ENCODE data around the gene BAZ2B. TPM values are rescaled to one million over a fixed set of nuclear protein-coding genes. Genes with fewer than 3 reads are reported as not detected.

Gene BAZ2B
- polyA plus RNA-seq, 1 donor from 2014 or later: 150 TPM

DNA sequence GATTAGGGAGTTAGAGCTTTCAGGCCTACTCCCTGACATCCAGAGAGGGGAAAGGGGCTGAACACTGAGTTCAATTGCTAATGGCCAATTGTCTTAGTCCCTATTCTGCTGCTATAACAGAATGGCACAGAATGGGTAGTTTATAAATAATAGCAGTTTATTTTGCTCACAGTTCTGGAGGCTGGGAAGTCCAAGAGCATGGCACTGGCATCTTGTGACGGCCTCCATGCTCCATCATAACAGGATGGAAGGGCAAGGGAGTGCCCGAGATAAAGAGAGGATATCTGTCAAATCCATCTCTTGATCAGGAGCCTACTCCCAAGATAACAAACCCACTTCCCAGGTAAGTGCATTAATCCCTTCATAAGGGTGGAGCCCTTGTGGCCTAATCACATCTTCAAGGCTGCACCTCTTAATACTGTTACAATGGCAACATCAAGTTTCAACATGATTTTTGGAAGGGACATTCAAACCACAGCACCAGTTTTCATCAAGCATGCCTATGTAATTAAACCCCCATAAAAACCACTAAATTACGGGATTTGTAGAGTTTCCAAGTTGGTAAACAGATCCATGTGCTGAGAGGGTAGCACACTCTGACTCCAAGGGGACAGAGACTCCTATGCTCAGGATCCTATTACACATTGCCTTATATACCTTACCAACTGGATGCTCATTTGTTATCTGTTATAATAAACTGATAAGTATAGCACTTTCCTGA is 44.6 kb downstream of the BAZ2B start:
- Histone ChIP-seq H3K27me3 (ENCODE audit: insufficient read depth, low read depth, low read length) (no peaks in the 10 kb centered on the region), H3K9ac (ENCODE audit: low read length) (no peak overlapping the region), H3K36me3 (ENCODE audit: insufficient read depth, low read length) (no peaks in the 10 kb centered on the region), H4K20me1 (ENCODE audit: insufficient read depth) (no peaks in the 10 kb centered on the region), H3K4me3 (ENCODE audit: low read length) (no peak overlapping the region), H3K27ac (ENCODE audit: low read length) (no peak overlapping the region), H3K4me2 (ENCODE audit: low read length) (no peak overlapping the region), H2AFZ (ENCODE audit: low read depth, low read length) (no peak overlapping the region), H3F3A (ENCODE audit: insufficient read depth, low read length, poor library complexity, severe bottlenecking) (no peaks in the 10 kb centered on the region), H3K9me2 (ENCODE audit: insufficient read depth, low read length) (no peaks in the 10 kb centered on the region), H3K9me3 (ENCODE audit: low read length) (no peaks in the 10 kb centered on the region), H3K79me2 (replicated peaks; ENCODE audit: insufficient read depth, low read length) (peaks cover 60% of the 10 kb centered on the region)
- TF ChIP-seq EZH2 (IDR thresholded peaks at IDR 0.05; ENCODE audit: borderline replicate concordance, insufficient read depth, low read length, poor library complexity, severe bottlenecking) (no peak), EP300 (conservative IDR thresholded peaks at IDR 0.05; ENCODE audit: poor library complexity, severe bottlenecking) (no peak), RAD21 (conservative IDR thresholded peaks at IDR 0.05) (no peak), CTCF (IDR thresholded peaks at IDR 0.05; ENCODE audit: poor library complexity, severe bottlenecking) (no peak), SMC3 (conservative IDR thresholded peaks at IDR 0.05; ENCODE audit: poor library complexity) (no peak), MXI1 (conservative IDR thresholded peaks at IDR 0.05; ENCODE audit: poor library complexity, severe bottlenecking) (no peak), TAF1 (IDR thresholded peaks at IDR 0.05; ENCODE audit: low read depth) (no peak), POLR2AphosphoS5 (IDR thresholded peaks at IDR 0.05) (no peak)
- TF ChIP-seq, protein P1, sequence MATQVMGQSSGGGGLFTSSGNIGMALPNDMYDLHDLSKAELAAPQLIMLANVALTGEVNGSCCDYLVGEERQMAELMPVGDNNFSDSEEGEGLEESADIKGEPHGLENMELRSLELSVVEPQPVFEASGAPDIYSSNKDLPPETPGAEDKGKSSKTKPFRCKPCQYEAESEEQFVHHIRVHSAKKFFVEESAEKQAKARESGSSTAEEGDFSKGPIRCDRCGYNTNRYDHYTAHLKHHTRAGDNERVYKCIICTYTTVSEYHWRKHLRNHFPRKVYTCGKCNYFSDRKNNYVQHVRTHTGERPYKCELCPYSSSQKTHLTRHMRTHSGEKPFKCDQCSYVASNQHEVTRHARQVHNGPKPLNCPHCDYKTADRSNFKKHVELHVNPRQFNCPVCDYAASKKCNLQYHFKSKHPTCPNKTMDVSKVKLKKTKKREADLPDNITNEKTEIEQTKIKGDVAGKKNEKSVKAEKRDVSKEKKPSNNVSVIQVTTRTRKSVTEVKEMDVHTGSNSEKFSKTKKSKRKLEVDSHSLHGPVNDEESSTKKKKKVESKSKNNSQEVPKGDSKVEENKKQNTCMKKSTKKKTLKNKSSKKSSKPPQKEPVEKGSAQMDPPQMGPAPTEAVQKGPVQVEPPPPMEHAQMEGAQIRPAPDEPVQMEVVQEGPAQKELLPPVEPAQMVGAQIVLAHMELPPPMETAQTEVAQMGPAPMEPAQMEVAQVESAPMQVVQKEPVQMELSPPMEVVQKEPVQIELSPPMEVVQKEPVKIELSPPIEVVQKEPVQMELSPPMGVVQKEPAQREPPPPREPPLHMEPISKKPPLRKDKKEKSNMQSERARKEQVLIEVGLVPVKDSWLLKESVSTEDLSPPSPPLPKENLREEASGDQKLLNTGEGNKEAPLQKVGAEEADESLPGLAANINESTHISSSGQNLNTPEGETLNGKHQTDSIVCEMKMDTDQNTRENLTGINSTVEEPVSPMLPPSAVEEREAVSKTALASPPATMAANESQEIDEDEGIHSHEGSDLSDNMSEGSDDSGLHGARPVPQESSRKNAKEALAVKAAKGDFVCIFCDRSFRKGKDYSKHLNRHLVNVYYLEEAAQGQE (IDR thresholded peaks at IDR 0.05; ENCODE audit: borderline replicate concordance): no peak

- Histone ChIP-seq H4K20me1 (ENCODE audit: insufficient read depth) (no peaks in the 10 kb centered on the region), H2AFZ (ENCODE audit: low read depth, low read length) (no peak overlapping the region), H3K4me2 (ENCODE audit: low read length) (no peak overlapping the region), H3K9me2 (ENCODE audit: insufficient read depth, low read length) (no peaks in the 10 kb centered on the region), H3K4me3 (ENCODE audit: low read length) (no peak overlapping the region), H3K36me3 (ENCODE audit: insufficient read depth, low read length) (no peaks in the 10 kb centered on the region), H3K27me3 (ENCODE audit: insufficient read depth, low read depth, low read length) (no peaks in the 10 kb centered on the region), H3K9ac (ENCODE audit: low read length) (no peak overlapping the region), H3F3A (ENCODE audit: insufficient read depth, low read length, poor library complexity, severe bottlenecking) (no peaks in the 10 kb centered on the region), H3K9me3 (ENCODE audit: low read length) (no peaks in the 10 kb centered on the region), H3K79me2 (replicated peaks; ENCODE audit: insufficient read depth, low read length) (peaks cover 46% of the 10 kb centered on the region), H3K27ac (ENCODE audit: low read length) (no peak overlapping the region)
- TF ChIP-seq, protein P1 (IDR thresholded peaks at IDR 0.05; ENCODE audit: borderline replicate concordance): no peak
- no peak for TF ChIP-seq POLR2AphosphoS5 (IDR thresholded peaks at IDR 0.05)
- TF ChIP-seq EP300 (conservative IDR thresholded peaks at IDR 0.05; ENCODE audit: poor library complexity, severe bottlenecking): no peak
- TF ChIP-seq SMC3 (conservative IDR thresholded peaks at IDR 0.05; ENCODE audit: poor library complexity): no peak
- no peak for TF ChIP-seq RAD21 (conservative IDR thresholded peaks at IDR 0.05)
- no peak for TF ChIP-seq CTCF (IDR thresholded peaks at IDR 0.05; ENCODE audit: poor library complexity, severe bottlenecking)
- no peak for TF ChIP-seq EZH2 (IDR thresholded peaks at IDR 0.05; ENCODE audit: borderline replicate concordance, insufficient read depth, low read length, poor library complexity, severe bottlenecking)
- TF ChIP-seq TAF1 (IDR thresholded peaks at IDR 0.05; ENCODE audit: low read depth): no peak
- no peak for TF ChIP-seq MXI1 (conservative IDR thresholded peaks at IDR 0.05; ENCODE audit: poor library complexity, severe bottlenecking)
These were observed 52.3 kb downstream of the BAZ2B start for GRCh38 chr2:159564081-159564480.
